Loucy (cell line): ENCODE data around the gene USP17L15.
"Not testable (repeated sequence)": the region's sequence is repeated elsewhere in the genome, so short reads cannot be mapped to it uniquely, and the experiment has no call there.

Experiments
- EZH2phosphoT487 ChIP-seq: fragments of 200-600 bp; IDR thresholded peaks from 2 replicates; pipeline ENCODE4 v1.6.1; 2018; ENCODE audit warnings: antibody characterized with exemption, mild to moderate bottlenecking, moderate library complexity, borderline replicate concordance
- TF ChIP-seq, protein P1 (sequence below): fragments of 200-600 bp; sonication (generic); conservative IDR thresholded peaks from 2 replicates; pipeline ENCODE4 v1.5.1; 2014; ENCODE audit warnings: mild to moderate bottlenecking, antibody characterized with exemption, low read length

DNA sequence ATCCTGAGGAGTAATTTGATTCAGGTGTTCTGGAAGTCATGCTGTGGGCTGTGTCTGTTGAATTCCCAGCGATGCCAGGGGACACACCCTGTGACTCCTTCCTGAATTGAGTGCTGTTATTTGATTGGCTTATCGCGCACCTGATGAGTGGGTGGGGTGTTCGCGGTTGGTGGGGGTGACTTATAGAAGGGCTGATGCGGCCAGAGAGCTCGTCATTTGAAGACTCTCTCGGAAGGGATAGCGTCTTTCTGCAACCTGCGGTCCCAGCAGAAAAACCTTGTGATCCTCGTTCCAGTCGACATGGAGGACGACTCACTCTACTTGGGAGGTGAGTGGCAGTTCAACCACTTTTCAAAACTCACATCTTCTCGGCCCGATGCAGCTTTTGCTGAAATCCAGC, 33.1 kb downstream of the USP17L15 start, which contains the start of gene USP17L22:
- not testable (repeated sequence) for TF ChIP-seq EZH2phosphoT487
- TF ChIP-seq, protein P1, sequence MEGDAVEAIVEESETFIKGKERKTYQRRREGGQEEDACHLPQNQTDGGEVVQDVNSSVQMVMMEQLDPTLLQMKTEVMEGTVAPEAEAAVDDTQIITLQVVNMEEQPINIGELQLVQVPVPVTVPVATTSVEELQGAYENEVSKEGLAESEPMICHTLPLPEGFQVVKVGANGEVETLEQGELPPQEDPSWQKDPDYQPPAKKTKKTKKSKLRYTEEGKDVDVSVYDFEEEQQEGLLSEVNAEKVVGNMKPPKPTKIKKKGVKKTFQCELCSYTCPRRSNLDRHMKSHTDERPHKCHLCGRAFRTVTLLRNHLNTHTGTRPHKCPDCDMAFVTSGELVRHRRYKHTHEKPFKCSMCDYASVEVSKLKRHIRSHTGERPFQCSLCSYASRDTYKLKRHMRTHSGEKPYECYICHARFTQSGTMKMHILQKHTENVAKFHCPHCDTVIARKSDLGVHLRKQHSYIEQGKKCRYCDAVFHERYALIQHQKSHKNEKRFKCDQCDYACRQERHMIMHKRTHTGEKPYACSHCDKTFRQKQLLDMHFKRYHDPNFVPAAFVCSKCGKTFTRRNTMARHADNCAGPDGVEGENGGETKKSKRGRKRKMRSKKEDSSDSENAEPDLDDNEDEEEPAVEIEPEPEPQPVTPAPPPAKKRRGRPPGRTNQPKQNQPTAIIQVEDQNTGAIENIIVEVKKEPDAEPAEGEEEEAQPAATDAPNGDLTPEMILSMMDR: not testable (repeated sequence)
